Gastroesophageal sphincter (tissue), 3 donors: ENCODE measurements around the gene SCAPER.

ENCODE experiments used
- CTCF ChIP-seq, 4 experiments: fragments of 200-600 bp in 2 of 4; fragments of 450-650 bp in 2 of 4; sonication (generic) in 1 of 4; IDR thresholded peaks; one replicate each; pipeline ENCODE4 v1.5.1; 2017 to 2019; ENCODE audit warnings: antibody characterized with exemption in 4 of 4, mild to moderate bottlenecking in 2 of 4, moderate library complexity in 2 of 4
- EP300 ChIP-seq: sonication (generic); formaldehyde crosslinking; IDR thresholded peaks from one replicate; pipeline ENCODE4 v1.6.1; 2017; ENCODE audit warnings: antibody characterized with exemption, mild to moderate bottlenecking
- POLR2AphosphoS5 ChIP-seq: sonication (generic); formaldehyde crosslinking; IDR thresholded peaks from one replicate; pipeline ENCODE4 v1.6.1; 2017; ENCODE audit warnings: antibody characterized with exemption

GRCh38 chr15:76905855-76906254 lies 715 bp upstream of the SCAPER start:
- TF ChIP-seq CTCF (IDR thresholded peaks at IDR 0.05) (no peak), EP300 (no peak), POLR2AphosphoS5 (no peak)
